Measurements from ENCODE around the gene TNFSF12. TPM values are rescaled to one million over a fixed set of nuclear protein-coding genes. Genes with fewer than 3 reads are reported as not detected.

Gene TNFSF12
- total RNA-seq, 2 experiments from 2014 or later: 52.8 to 59.4 TPM

DNA sequence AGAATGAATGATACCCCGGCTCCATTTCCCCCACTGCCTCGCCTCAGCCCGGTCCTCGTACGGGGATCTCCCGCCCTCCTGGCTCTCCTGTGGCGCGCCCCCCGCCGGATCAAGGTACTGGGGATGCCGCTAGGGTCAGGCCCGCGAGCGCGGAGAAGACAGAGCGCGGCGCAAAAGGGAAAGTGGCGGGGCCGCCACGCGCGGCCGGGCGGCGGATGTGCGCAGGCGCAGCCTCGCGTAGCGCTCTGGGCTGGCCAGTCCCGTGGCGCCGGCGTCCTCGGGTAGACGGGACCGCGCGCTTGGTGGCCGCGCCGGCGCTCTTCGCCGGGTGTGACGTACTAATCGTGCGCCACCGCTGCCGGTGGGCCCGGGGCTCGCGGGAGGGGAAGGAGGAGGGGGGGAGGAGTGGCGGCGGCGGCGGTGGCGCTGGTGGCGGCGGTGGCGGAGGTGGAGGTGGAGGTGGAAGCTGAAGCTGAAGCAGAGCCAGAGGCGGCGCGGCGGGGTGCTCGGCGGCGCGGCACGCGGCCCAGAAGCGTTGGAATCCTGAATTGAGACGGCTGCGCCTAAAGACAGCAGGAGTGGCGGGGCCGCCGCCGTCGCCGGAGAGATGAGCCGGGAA lies 12.8 kb downstream of the TNFSF12 start, which contains the start of gene SENP3:
TSS of gene SENP3 (plus strand) at position 331 of the 619 bp plus-strand sequence. CDS start 1,158 bp downstream, outside the sequence.
- CTCF ChIA-PET: interaction anchor here (0.6 to 5.4 kb wide), 38 partner anchors 9 to 211 kb away, joined by 3 to 172 read pairs (median 9); partner anchors contain the start of genes CD68, FXR2, MPDU1 and PLSCR3
- Mint-ChIP-seq H3K4me3 (peak within 1 kb of the TSS; percentile 85), H3K4me1 (peaks cover 49% of the 10 kb centered on the region), H3K27me3 (no peaks in the 10 kb centered on the region), H3K9me3 (ENCODE audit: low read depth) (no peaks in the 10 kb centered on the region), H3K36me3 (peaks cover 9% of the 10 kb centered on the region), H3K27ac (peak within 1 kb of the TSS; percentile 92)
- ATAC-seq (peak; percentile 90), DNase-seq (peak; percentile 92)

DNA sequence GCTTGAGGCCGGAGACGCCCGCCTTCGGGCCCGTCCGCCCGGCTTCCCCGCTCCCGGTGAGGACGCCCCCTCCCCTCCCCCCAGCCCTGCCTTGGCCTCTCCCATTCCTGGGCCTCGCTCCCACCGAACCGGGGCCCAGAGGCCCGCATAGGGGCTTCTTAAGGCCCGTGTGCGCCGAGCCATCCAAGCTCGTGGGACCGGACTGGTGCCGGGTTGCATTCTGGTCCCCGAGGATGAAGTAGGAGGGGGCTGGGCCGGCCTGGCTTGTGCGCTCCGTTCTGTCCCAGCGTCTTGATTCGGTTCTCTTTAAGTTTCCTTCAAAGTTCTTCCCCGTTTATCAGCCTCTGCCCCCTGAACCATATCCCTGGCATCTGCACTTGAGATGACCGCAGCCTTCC lies 13.3 kb downstream of the TNFSF12 start:
- CTCF ChIA-PET: interaction anchor here (0.6 to 3.0 kb wide), 13 partner anchors 9 to 200 kb away, joined by 3 to 44 read pairs (median 7); partner anchors contain the start of genes TMEM102, TNFSF12, TP53 and WRAP53
- Mint-ChIP-seq H3K4me1 (peaks cover 53% of the 10 kb centered on the region), H3K4me3 (peak overlapping the region; percentile 85), H3K27ac (peak overlapping the region; percentile 84), H3K36me3 (peaks cover 9% of the 10 kb centered on the region), H3K27me3 (no peaks in the 10 kb centered on the region), H3K9me3 (ENCODE audit: low read depth) (no peaks in the 10 kb centered on the region)
- peak; percentile 8 for ATAC-seq
- DNase-seq: no peak

DNA sequence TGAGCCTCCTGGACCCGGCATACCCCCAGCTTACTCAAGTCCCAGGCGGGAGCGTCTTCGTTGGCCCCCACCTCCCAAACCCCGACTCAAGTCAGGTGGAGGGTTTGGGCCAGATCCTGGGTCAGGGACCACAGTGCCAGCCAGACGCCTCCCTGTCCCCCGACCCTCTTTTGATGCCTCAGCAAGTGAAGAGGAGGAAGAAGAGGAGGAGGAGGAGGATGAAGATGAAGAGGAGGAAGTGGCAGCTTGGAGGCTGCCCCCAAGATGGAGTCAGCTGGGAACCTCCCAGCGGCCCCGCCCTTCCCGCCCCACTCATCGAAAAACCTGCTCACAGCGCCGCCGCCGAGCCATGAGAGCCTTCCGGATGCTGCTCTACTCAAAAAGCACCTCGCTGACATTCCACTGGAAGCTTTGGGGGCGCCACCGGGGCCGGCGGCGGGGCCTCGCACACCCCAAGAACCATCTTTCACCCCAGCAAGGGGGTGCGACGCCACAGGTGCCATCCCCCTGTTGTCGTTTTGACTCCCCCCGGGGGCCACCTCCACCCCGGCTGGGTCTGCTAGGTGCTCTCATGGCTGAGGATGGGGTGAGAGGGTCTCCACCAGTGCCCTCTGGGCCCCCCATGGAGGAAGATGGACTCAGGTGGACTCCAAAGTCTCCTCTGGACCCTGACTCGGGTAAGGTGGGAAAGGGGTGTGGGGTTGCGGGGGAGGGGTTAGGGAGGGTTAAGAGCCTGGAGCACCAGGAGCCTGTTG lies 14.4 kb downstream of the TNFSF12 start:
- peak overlapping the region; percentile 85 for H3K4me3 Mint-ChIP-seq
- CTCF ChIA-PET: interaction anchor here (0.5 to 0.9 kb wide), 3 partner anchors 51 to 418 kb away, joined by 3 read pairs; partner anchors contain the start of gene TMEM102
- peaks cover 49% of the 10 kb centered on the region for H3K4me1 Mint-ChIP-seq
- H3K27me3 Mint-ChIP-seq: no peaks in the 10 kb centered on the region
- peak overlapping the region; percentile 84 for H3K27ac Mint-ChIP-seq
- no peaks in the 10 kb centered on the region for H3K9me3 Mint-ChIP-seq (ENCODE audit: low read depth)
- ATAC-seq (no peak), DNase-seq (no peak)
- peaks cover 13% of the 10 kb centered on the region for H3K36me3 Mint-ChIP-seq

DNA sequence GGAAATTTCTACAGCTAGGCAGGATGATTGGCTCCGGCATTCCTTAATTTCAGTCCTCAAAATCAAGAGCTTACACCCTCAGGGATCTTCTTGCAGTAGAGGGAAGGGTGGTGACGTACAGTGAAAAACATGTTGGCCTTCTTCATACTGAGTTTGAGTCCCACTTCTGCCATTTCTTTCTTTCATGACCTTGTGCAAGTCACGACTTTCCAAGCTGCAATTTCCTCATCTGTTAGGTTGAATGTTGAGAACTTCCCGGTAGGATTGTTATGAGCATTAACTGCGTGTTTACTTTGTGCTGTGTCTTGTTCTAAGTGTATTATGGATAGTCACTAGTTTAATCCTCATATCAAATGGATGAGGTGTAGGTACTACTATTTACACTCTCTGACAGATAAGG lies 20.7 kb downstream of the TNFSF12 start:
- Mint-ChIP-seq H3K4me3 (no peak overlapping the region), H3K4me1 (peaks cover 26% of the 10 kb centered on the region), H3K27me3 (no peaks in the 10 kb centered on the region), H3K27ac (no peak overlapping the region), H3K9me3 (ENCODE audit: low read depth) (no peaks in the 10 kb centered on the region), H3K36me3 (peaks cover 42% of the 10 kb centered on the region)
- CTCF ChIA-PET: interaction anchor here (1.0 to 3.2 kb wide), 5 partner anchors 9 to 273 kb away, joined by 3 to 19 read pairs (median 3); partner anchors contain the start of gene SENP3
- no peak for DNase-seq
- ATAC-seq: no peak

DNA sequence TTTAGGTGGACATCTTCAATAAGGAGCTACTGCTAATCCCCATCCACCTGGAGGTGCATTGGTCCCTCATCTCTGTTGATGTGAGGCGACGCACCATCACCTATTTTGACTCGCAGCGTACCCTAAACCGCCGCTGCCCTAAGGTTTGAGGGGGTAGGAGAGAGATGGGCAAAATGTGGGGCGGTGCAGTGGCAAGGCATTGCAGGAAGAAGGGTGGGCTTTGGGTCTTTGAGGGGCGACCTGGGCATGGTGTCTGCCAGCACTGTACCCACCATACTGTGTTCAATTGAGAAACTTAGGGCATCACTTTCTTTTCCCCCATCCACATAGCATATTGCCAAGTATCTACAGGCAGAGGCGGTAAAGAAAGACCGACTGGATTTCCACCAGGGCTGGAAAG lies 21.5 kb downstream of the TNFSF12 start:
- H3K9me3 Mint-ChIP-seq (ENCODE audit: low read depth): no peaks in the 10 kb centered on the region
- no peak for ATAC-seq
- peaks cover 31% of the 10 kb centered on the region for H3K4me1 Mint-ChIP-seq
- DNase-seq: no peak
- no peak overlapping the region for H3K27ac Mint-ChIP-seq
- no peaks in the 10 kb centered on the region for H3K27me3 Mint-ChIP-seq
- CTCF ChIA-PET: interaction anchor here (0.9 to 3.2 kb wide), 6 partner anchors 10 to 215 kb away, joined by 3 to 19 read pairs (median 4); partner anchors contain the start of gene SENP3
- no peak overlapping the region for H3K4me3 Mint-ChIP-seq
- H3K36me3 Mint-ChIP-seq: peaks cover 46% of the 10 kb centered on the region

DNA sequence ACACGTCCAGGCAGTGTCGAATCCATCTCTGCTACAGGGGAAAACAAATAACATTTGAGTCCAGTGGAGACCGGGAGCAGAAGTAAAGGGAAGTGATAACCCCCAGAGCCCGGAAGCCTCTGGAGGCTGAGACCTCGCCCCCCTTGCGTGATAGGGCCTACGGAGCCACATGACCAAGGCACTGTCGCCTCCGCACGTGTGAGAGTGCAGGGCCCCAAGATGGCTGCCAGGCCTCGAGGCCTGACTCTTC lies 23.4 kb downstream of the TNFSF12 start:
- peak overlapping the region; percentile 95 for H3K4me3 Mint-ChIP-seq
- no peaks in the 10 kb centered on the region for H3K9me3 Mint-ChIP-seq (ENCODE audit: low read depth)
- no peaks in the 10 kb centered on the region for H3K27me3 Mint-ChIP-seq
- H3K27ac Mint-ChIP-seq: peak overlapping the region; percentile 99
- no peak for DNase-seq
- peak; percentile 88 for ATAC-seq
- peaks cover 46% of the 10 kb centered on the region for H3K4me1 Mint-ChIP-seq
- peaks cover 59% of the 10 kb centered on the region for H3K36me3 Mint-ChIP-seq
- CTCF ChIA-PET: interaction anchor here (1.1 to 3.2 kb wide), 3 partner anchors 9 to 136 kb away, joined by 3 to 19 read pairs (median 6); partner anchors contain the start of gene SENP3

DNA sequence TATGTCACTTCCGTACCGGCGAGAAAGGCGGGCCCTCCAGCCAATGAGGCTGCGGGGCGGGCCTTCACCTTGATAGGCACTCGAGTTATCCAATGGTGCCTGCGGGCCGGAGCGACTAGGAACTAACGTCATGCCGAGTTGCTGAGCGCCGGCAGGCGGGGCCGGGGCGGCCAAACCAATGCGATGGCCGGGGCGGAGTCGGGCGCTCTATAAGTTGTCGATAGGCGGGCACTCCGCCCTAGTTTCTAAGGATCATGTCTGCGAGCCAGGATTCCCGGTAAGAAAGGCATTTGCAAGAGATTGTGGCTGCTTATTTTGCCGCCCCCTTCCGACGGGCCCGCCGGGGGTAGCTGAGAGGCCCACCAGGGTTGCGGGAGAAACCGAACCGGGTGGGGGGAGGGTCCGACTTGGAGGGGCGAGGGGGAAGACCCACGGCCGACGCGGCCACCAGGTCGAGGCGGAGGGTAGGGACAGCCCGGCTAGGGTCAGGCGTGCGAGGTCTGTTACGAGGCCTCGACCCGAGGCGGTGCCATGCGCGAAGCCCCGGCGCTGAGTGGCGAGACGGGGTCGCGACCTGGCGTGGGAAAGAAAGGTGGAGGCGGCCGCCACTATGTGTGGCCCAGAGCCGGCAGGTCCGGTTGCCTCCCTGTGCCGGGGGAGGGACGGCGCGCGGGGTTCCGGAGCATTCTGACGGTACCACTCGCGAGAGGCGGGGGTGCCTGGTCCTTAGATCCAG lies 23.9 kb downstream of the TNFSF12 start:
- peak overlapping the region; percentile 95 for H3K4me3 Mint-ChIP-seq

DNA sequence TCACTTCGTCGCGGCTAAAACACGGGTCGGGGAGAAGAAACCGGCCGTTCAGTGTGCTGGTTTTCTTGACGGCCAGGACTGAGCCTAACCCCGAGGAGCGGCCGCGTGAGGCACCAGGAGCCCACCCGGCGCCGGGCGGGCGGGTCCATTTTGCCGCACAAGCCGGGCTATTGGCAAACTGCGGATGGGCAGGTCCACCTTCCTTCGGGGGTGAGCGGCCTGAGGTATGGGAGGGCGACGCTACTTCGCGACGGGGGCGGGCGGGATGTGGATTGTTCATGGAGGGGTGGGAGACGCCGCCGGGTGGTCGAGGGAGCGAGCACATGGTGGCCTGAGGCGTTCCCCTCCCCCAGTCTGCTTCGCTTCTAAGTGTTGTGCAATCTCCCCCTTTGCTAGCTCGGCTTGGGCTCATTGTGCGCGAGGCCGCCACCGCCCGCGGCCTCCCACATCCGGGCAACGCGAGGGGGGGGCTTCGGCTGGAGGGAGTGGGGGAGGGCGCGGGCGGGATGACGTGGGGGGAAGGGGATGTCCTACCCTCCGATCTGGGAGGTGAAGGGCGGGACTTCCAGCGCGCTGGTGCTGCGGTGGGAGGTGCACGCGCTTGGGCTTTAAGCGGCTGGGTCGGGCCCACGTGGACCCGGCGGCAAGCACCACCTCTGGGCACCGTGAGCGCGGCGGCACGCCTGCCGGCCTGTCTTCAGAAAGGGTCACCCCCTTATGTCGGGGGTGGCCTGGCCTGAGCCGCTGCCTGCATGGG lies 24.6 kb downstream of the TNFSF12 start:
- ATAC-seq (peak; percentile 32), DNase-seq (peak; percentile 96)
- H3K36me3 Mint-ChIP-seq: peaks cover 68% of the 10 kb centered on the region
- peak overlapping the region; percentile 97 for H3K27ac Mint-ChIP-seq
- H3K9me3 Mint-ChIP-seq (ENCODE audit: low read depth): no peaks in the 10 kb centered on the region
- H3K27me3 Mint-ChIP-seq: no peaks in the 10 kb centered on the region
- CTCF ChIA-PET: interaction anchor here (1.4 to 3.1 kb wide), 5 partner anchors 11 to 218 kb away, joined by 5 to 15 read pairs (median 11); partner anchors contain the start of genes MPDU1, SENP3, SOX15 and TMEM95
- H3K4me3 Mint-ChIP-seq: peak overlapping the region; percentile 95
- peaks cover 59% of the 10 kb centered on the region for H3K4me1 Mint-ChIP-seq

More for the DNA sequence above, 23.9 kb downstream of the TNFSF12 start:
- peak; percentile 100 for DNase-seq
- Mint-ChIP-seq H3K4me1 (peaks cover 51% of the 10 kb centered on the region), H3K27ac (peak overlapping the region; percentile 97), H3K27me3 (no peaks in the 10 kb centered on the region), H3K36me3 (peaks cover 61% of the 10 kb centered on the region), H3K9me3 (ENCODE audit: low read depth) (no peaks in the 10 kb centered on the region)
- CTCF ChIA-PET: interaction anchor here (1.1 to 3.2 kb wide), 7 partner anchors 8 to 137 kb away, joined by 3 to 19 read pairs (median 11); partner anchors contain the start of genes MPDU1, SENP3 and SOX15
- peak; percentile 9 for ATAC-seq

DNA sequence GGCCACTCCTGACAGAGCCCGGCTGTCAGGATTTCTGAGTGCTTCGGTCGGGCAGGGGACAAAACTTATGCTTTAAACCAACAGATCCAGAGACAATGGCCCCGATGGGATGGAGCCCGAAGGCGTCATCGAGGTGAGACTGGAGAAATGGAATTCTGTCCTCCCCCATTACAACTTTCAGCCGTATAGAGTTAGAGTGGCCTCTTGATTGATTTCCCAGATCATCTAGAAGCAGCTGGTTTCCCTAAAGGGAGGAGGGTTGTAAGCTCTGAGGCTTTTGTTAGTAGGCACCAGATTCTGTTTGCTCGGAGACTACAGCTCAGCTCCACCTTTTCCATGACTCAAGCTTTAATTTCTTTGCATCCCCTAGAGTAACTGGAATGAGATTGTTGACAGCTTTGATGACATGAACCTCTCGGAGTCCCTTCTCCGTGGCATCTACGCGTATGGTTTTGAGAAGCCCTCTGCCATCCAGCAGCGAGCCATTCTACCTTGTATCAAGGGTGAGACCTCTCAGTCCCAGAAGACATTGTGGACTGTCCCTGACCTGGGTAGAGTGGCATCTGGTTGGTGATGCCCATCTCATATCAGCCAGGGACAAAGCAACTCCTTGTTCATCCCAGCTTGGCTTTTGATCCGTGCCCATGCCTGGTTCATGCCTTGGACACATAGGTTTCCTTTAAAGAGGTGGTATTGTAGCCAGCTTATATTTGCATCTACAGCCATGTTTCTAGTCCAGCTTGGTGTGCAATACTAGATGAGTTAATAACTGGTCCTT lies 25.5 kb downstream of the TNFSF12 start:
- CTCF ChIA-PET: interaction anchor here (1.4 to 3.1 kb wide), 5 partner anchors 10 to 219 kb away, joined by 5 to 15 read pairs (median 11); partner anchors contain the start of genes MPDU1, SENP3, SOX15 and TMEM95
- Mint-ChIP-seq H3K27me3 (no peaks in the 10 kb centered on the region), H3K4me3 (peak overlapping the region; percentile 95), H3K27ac (peak overlapping the region; percentile 66), H3K9me3 (ENCODE audit: low read depth) (no peaks in the 10 kb centered on the region), H3K4me1 (peaks cover 67% of the 10 kb centered on the region), H3K36me3 (peaks cover 72% of the 10 kb centered on the region)
- ATAC-seq: no peak
- peak; percentile 39 for DNase-seq

DNA sequence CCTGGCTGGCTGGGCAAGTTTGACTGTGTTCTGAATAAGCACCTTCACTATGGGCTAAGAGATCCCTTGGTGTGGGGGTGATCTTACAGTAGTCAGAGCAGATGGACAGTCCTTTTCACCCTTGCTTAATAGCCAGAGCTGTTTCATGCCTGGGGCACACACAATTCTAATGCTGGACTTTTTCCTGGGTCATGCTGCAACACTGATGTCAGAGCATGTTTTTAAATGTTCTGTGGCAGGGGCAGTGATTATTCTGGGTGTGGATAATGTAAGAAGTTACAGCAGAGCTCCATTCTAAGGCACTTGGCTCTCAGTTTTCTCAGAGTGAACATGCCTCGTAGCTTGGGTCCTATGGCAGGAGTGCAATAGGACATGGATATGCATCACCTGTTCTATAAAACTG lies 26.6 kb downstream of the TNFSF12 start:
- CTCF ChIA-PET: interaction anchor here (1.0 to 3.1 kb wide), 5 partner anchors 8 to 251 kb away, joined by 3 to 14 read pairs (median 3); partner anchors contain the start of genes MPDU1, SENP3 and SOX15
- Mint-ChIP-seq H3K4me3 (peak overlapping the region; percentile 95), H3K4me1 (peaks cover 72% of the 10 kb centered on the region), H3K27ac (peak overlapping the region; percentile 66), H3K27me3 (no peaks in the 10 kb centered on the region), H3K36me3 (peaks cover 73% of the 10 kb centered on the region), H3K9me3 (ENCODE audit: low read depth) (no peaks in the 10 kb centered on the region)
- ATAC-seq (no peak), DNase-seq (no peak)

DNA sequence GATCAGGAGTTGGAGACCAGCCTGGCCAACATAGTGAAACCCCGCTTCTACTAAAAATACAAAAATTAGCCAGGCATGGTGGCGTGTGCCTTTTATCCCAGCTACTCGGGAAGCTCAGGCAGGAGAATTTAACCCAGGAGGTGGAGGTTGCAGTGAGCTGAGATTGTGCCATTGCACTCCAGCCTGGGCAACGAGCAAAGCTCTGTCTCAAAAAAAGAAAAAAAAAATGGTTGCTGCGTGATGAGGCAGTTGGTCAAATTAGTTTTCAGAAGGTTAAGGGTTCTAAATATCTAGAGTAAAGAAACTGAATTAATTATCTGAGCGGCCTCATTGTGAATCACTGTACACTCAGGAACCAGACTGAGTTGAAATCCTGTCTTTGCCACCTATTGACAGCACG lies 27.1 kb downstream of the TNFSF12 start:
- peaks cover 73% of the 10 kb centered on the region for H3K36me3 Mint-ChIP-seq
- peak overlapping the region; percentile 66 for H3K27ac Mint-ChIP-seq

More for the DNA sequence above, 27.1 kb downstream of the TNFSF12 start:
- Mint-ChIP-seq H3K9me3 (ENCODE audit: low read depth) (no peaks in the 10 kb centered on the region), H3K27me3 (no peaks in the 10 kb centered on the region), H3K4me3 (peak overlapping the region; percentile 95), H3K4me1 (peaks cover 77% of the 10 kb centered on the region)
- ATAC-seq (no peak), DNase-seq (no peak)
- CTCF ChIA-PET: interaction anchor here (1.0 to 3.1 kb wide), 4 partner anchors 7 to 251 kb away, joined by 3 to 14 read pairs (median 3); partner anchors contain the start of genes MPDU1 and SENP3

All from activated CD8-positive, alpha-beta memory T cell treated with anti-CD3 and anti-CD28 coated beads, Interleukin-2, amount 10 ng/mL, durations not matched to agents 7 days and 5 days (primary cell).